PC-3 (cell line): Measurements from ENCODE around the gene ADARB2. TPM values are rescaled to one million over a fixed set of nuclear protein-coding genes. Genes with fewer than 3 reads are reported as not detected.

Source experiments
- ATAC-seq: fragments of 200-7000 bp; cut with Tn5 transposase; 2 replicates; pipeline ENCODE4 v1.9.1; 2020; ENCODE audit warnings: mild to moderate bottlenecking, moderate library complexity
- BruUV-seq: library from RNA; stranded (reverse); fragments of 400-500 nt; replicated peaks from 2 replicates; lab custom pipeline; 2021; lab: Mats Ljungman, UMichigan
- CTCF ChIA-PET: fragments of 300-600 bp; sonication (Branson Sonifier 250); formaldehyde crosslinking; loops from one replicate; lab custom pipeline; 2022; ENCODE audit warnings: antibody characterized with exemption; lab: Charles Lee
- POLR2A ChIA-PET: fragments of 300-600 bp; sonication (Branson Sonifier 250); formaldehyde crosslinking; loops from one replicate; lab custom pipeline; 2022; ENCODE audit warnings: antibody characterized with exemption; ENCODE audit not compliant: unreplicated experiment; lab: Charles Lee
- DNase-seq: peaks from one replicate; pipeline ENCODE4 v3.0.0-alpha.2; 2015
- H2AFZ ChIP-seq: fragments of 300-600 bp; sonication (generic); 2 replicates; pipeline ENCODE4 v1.6.0; 2016; ENCODE audit warnings: antibody characterized with exemption, low read length
- H3F3A ChIP-seq: fragments of 300-600 bp; sonication (generic); one replicate; pipeline ENCODE4 v1.6.0; 2017; ENCODE audit warnings: antibody characterized with exemption, low read length, control low read depth, mild to moderate bottlenecking; ENCODE audit not compliant: unreplicated experiment
- H3K27ac ChIP-seq: fragments of 300-600 bp; sonication (generic); 2 replicates; pipeline ENCODE4 v1.5.1; 2016; ENCODE audit warnings: mild to moderate bottlenecking, low read length
- H3K27me3 ChIP-seq: fragments of 300-600 bp; sonication (generic); 2 replicates; pipeline ENCODE4 v1.6.1; 2016; ENCODE audit warnings: low read length, mixed read lengths
- H3K36me3 ChIP-seq: fragments of 300-600 bp; sonication (generic); 2 replicates; pipeline ENCODE4 v1.6.1; 2016; ENCODE audit warnings: low read depth, mixed run types, low read length, mixed read lengths
- H3K4me1 ChIP-seq: fragments of 300-600 bp; sonication (generic); 2 replicates; pipeline ENCODE4 v1.5.1; 2016; ENCODE audit warnings: low read length; ENCODE audit not compliant: insufficient read depth
- H3K4me2 ChIP-seq: fragments of 300-600 bp; sonication (generic); 2 replicates; pipeline ENCODE4 v1.6.0; 2016; ENCODE audit warnings: low read length
- H3K4me3 ChIP-seq: fragments of 300-600 bp; sonication (generic); 2 replicates; pipeline ENCODE4 v1.5.1; 2016; ENCODE audit warnings: mild to moderate bottlenecking, low read length, mixed read lengths
- H3K79me2 ChIP-seq: fragments of 300-600 bp; sonication (generic); 2 replicates; pipeline ENCODE4 v1.6.1; 2017; ENCODE audit warnings: low read length, mixed read lengths
- H3K9ac ChIP-seq: fragments of 300-600 bp; sonication (generic); 2 replicates; pipeline ENCODE4 v1.6.0; 2016; ENCODE audit warnings: mild to moderate bottlenecking, low read length
- H3K9me2 ChIP-seq: fragments of 300-600 bp; sonication (generic); replicated peaks from 2 replicates; pipeline ENCODE4 v1.6.1; 2016; ENCODE audit warnings: mixed run types, low read length, mixed read lengths
- H3K9me3 ChIP-seq: fragments of 300-600 bp; sonication (generic); 2 replicates; pipeline ENCODE4 v1.6.1; 2016; ENCODE audit warnings: low read length, mixed read lengths
- H4K20me1 ChIP-seq: fragments of 300-600 bp; sonication (generic); 2 replicates; pipeline ENCODE4 v1.6.1; 2016; ENCODE audit warnings: low read length, mixed read lengths
- CTCF ChIP-seq: fragments of 300-600 bp; sonication (generic); conservative IDR thresholded peaks from 2 replicates; pipeline ENCODE4 v1.5.1; 2017; ENCODE audit warnings: antibody characterized with exemption, low read depth, mild to moderate bottlenecking, low read length
- EZH2 ChIP-seq: fragments of 300-600 bp; sonication (generic); IDR thresholded peaks from one replicate; pipeline ENCODE4 v1.6.1; 2017; ENCODE audit warnings: antibody characterized with exemption, mild to moderate bottlenecking, low read length; ENCODE audit not compliant: unreplicated experiment
- EZH2phosphoT487 ChIP-seq: fragments of 300-600 bp; sonication (generic); IDR thresholded peaks from 2 replicates; pipeline ENCODE4 v1.6.1; 2018; ENCODE audit warnings: mild to moderate bottlenecking, antibody characterized with exemption, low read length, borderline replicate concordance
- intact Hi-C: fragments of 100-400 bp; cut with micrococcal nuclease; formaldehyde crosslinking; loops from 2 replicates; pipeline ENCODE4 v1.9.0; 2023
- total RNA-seq: library from RNA; depleted of rRNA; stranded (reverse); fragments of >200 nt; gene quantifications from 2 replicates; pipeline ENCODE4 v1.2.3, GENCODE V29; 2014

ADARB2 gene
- total RNA-seq, 1 experiment from 2014 or later: not detected

- Histone ChIP-seq H3K9ac (no peak overlapping the region), H3K27me3 (no peaks in the 10 kb centered on the region), H3K4me3 (no peak overlapping the region), H3K4me2 (no peak overlapping the region), H3K9me3 (no peaks in the 10 kb centered on the region), H3K36me3 (no peaks in the 10 kb centered on the region), H3K9me2 (no peaks in the 10 kb centered on the region), H3K27ac (no peak overlapping the region), H4K20me1 (no peaks in the 10 kb centered on the region), H2AFZ (no peak overlapping the region), H3K4me1 (no peaks in the 10 kb centered on the region), H3K79me2 (no peaks in the 10 kb centered on the region), H3F3A (no peaks in the 10 kb centered on the region)
- intact Hi-C loops: no loop called here
- DNase-seq: no peak
- ChIA-PET CTCF (no interaction called here), POLR2A (no interaction called here)
- BruUV-seq: no TSS peak
- ATAC-seq: no peak
- no peak for TF ChIP-seq EZH2phosphoT487
- no peak for TF ChIP-seq EZH2
- TF ChIP-seq CTCF: no peak
Measured at GRCh38 chr10:1272079-1272776, 465.1 kb downstream of the ADARB2 start.

GRCh38 chr10:1270906-1271305, 466.4 kb downstream of the ADARB2 start:
- H3K9ac ChIP-seq: no peak overlapping the region
- H4K20me1 ChIP-seq: no peaks in the 10 kb centered on the region
- CTCF ChIA-PET: no interaction called here
- no peaks in the 10 kb centered on the region for H3K9me3 ChIP-seq
- no peaks in the 10 kb centered on the region for H3K36me3 ChIP-seq
- ATAC-seq (no peak), DNase-seq (no peak)
- no peak overlapping the region for H3K27ac ChIP-seq
- BruUV-seq: no TSS peak
- POLR2A ChIA-PET: no interaction called here
- no peak overlapping the region for H3K4me3 ChIP-seq
- H3K79me2 ChIP-seq: no peaks in the 10 kb centered on the region
- H3K4me2 ChIP-seq: no peak overlapping the region
- no peaks in the 10 kb centered on the region for H3K27me3 ChIP-seq
- intact Hi-C loops: no loop called here
- no peaks in the 10 kb centered on the region for H3K9me2 ChIP-seq
- no peaks in the 10 kb centered on the region for H3K4me1 ChIP-seq
- H3F3A ChIP-seq: no peaks in the 10 kb centered on the region
- no peak overlapping the region for H2AFZ ChIP-seq
- TF ChIP-seq EZH2 (no peak), CTCF (no peak), EZH2phosphoT487 (no peak)

DNA sequence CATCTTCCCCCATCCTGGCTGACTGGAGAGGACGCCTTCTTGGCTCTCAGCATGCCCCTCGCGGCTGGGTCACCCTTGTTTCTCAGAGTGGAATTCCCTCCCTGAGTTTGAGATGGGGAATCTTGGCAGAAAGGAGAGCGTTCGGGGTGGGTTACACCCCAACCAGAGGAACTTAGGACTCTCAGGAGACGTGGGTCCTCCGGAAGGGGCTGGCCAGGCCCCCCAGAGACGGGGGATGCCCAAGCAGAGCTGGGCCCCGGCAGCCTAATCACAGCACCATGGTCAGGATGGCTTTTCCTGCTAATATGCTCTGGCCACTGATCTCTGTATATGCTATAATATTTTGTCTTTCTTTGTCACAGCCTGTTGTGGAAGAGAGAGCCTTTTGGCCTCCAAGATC, 466.8 kb downstream of the ADARB2 start:
- intact Hi-C loops: no loop called here
- Histone ChIP-seq H3K9ac (no peak overlapping the region), H3K9me3 (no peaks in the 10 kb centered on the region), H4K20me1 (no peaks in the 10 kb centered on the region), H3K4me2 (no peak overlapping the region), H3K79me2 (no peaks in the 10 kb centered on the region), H3K27me3 (no peaks in the 10 kb centered on the region), H3K27ac (no peak overlapping the region), H3K4me3 (no peak overlapping the region), H3K36me3 (no peaks in the 10 kb centered on the region), H3F3A (no peaks in the 10 kb centered on the region), H3K4me1 (no peaks in the 10 kb centered on the region), H3K9me2 (no peaks in the 10 kb centered on the region), H2AFZ (no peak overlapping the region)
- CTCF ChIA-PET: no interaction called here
- BruUV-seq: no TSS peak
- POLR2A ChIA-PET: no interaction called here
- DNase-seq (no peak), ATAC-seq (no peak)
- TF ChIP-seq EZH2phosphoT487 (no peak), CTCF (no peak), EZH2 (no peak)
